ENCODE results near the gene PPP1R13B. TPM values are rescaled to one million over a fixed set of nuclear protein-coding genes. Genes with fewer than 3 reads are reported as not detected.

Gene PPP1R13B, protein sequence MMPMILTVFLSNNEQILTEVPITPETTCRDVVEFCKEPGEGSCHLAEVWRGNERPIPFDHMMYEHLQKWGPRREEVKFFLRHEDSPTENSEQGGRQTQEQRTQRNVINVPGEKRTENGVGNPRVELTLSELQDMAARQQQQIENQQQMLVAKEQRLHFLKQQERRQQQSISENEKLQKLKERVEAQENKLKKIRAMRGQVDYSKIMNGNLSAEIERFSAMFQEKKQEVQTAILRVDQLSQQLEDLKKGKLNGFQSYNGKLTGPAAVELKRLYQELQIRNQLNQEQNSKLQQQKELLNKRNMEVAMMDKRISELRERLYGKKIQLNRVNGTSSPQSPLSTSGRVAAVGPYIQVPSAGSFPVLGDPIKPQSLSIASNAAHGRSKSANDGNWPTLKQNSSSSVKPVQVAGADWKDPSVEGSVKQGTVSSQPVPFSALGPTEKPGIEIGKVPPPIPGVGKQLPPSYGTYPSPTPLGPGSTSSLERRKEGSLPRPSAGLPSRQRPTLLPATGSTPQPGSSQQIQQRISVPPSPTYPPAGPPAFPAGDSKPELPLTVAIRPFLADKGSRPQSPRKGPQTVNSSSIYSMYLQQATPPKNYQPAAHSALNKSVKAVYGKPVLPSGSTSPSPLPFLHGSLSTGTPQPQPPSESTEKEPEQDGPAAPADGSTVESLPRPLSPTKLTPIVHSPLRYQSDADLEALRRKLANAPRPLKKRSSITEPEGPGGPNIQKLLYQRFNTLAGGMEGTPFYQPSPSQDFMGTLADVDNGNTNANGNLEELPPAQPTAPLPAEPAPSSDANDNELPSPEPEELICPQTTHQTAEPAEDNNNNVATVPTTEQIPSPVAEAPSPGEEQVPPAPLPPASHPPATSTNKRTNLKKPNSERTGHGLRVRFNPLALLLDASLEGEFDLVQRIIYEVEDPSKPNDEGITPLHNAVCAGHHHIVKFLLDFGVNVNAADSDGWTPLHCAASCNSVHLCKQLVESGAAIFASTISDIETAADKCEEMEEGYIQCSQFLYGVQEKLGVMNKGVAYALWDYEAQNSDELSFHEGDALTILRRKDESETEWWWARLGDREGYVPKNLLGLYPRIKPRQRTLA
- 2.2 and 4.6 TPM in 2 replicates for total RNA-seq

DNA sequence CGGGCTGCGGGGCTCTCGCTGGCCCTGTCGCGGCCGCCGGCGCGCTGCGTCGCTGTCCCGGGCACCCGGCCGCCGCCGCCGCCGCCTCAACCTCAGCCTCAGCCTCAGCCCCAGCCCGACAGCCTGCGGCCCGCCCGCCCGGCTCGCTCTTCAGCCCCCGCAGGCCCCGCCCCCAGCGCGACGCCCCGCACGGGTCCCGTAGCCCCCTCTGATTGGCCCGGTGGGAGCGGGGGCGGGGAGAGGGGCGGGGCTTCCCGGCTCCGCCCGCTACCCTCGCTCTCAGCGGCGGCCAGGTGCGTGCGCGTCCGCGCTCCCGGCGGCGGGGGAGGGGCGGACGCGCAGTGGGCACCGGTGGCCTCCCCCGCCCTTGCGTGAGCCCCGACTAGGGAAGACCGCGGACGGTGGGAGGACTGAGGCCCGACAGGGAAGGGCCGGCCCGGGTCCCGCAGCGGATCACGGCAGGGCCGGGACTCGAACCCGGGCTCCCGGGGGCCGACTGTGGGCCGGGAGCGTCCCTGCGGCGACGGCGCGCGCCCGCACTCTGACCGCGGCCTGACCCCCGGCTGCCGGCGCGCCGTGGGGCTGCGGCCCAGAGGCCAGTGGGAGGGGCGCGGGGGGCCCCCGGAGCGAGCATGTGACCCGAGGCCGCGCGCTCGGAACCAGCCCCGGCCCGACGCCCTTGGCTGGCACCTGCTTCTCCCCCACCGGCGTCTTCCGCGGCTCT lies at the start of gene PPP1R13B:
PPP1R13B (minus strand) TSS at position 125 of the 724 bp plus-strand sequence. CDS start 268 bp downstream, outside the sequence.

DNA sequence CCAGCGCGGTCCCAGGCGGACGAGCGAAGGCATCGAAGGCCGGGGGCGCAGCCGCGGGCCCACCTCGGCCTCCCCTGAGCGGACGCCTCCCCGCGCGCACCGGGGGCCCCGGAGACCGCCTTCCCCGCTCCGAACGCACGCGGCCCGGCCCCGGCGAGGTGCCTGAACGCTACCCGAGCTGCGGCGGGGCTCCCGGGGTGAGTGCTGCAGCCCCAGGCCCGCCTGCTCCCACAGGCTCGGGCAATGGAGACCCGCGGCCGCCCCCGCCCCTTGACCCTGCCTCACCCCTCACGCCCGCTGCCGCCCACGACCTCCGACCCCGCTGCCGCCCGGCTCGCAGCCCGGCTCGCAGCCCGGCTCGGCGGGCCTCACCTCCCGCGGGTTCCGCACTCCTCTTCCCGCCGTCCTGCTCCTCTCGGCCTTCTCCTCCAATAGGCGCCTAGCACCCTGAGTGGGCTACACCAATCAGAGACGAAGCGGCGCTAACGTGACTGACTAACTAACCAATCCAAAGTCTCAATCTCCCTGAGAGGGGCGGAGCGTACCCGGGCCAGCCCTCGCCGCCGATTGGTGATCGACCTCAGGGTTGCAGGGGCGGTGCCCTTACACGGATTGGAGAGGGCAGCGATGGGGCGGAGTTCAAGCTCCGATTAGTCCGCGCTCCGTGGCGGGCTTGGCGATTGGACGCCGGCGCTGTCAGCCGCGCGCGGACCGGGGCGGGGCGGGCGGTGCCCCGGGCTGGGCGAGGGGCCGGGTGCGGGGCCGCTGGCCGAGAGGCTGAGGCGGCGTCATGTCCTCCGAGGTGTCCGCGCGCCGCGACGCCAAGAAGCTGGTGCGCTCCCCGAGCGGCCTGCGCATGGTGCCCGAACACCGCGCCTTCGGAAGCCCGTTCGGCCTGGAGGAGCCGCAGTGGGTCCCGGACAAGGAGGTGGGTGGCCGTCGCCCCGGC lies 132.0 kb downstream of the PPP1R13B start, which contains the start of the genes XRCC3 and ZFYVE21:
XRCC3 (minus strand) TSS at position 400 of the 949 bp plus-strand sequence. CDS start 4,364 bp downstream, outside the sequence.
ZFYVE21 (plus strand) TSS at position 759 of the 949 bp plus-strand sequence; CDS start at position 791, 32 bp downstream.

Other genes with a start within 250 kb of the PPP1R13B start
- 122 and 127 TPM in 2 replicates for gene KLC1, start 218.4 kb downstream of the PPP1R13B start, total RNA-seq
- gene XRCC3, start 132.1 kb downstream of the PPP1R13B start, total RNA-seq, result 3.6 and 13.5 TPM in 2 replicates
- 51.6 and 60.8 TPM in 2 replicates for gene ZFYVE21, start 131.8 kb downstream of the PPP1R13B start, total RNA-seq
- 0.31 and 1.2 TPM in 2 replicates for gene TDRD9, start 80.9 kb upstream of the PPP1R13B start, total RNA-seq
- gene RD3L, start 95.0 kb upstream of the PPP1R13B start, total RNA-seq, result not detected in 2 replicates
- not detected in 2 replicates for gene ASPG, start 238.1 kb upstream of the PPP1R13B start, total RNA-seq